Mesendoderm (in vitro differentiated cells): ENCODE data around the gene CLSTN1.
"Not testable (repeated sequence)": the region's sequence is repeated elsewhere in the genome, so short reads cannot be mapped to it uniquely, and the experiment has no call there.

Experiments used
- DNase-seq: peaks from one replicate; pipeline ENCODE4 v3.0.0; 2013
- H2AK5ac ChIP-seq: 2 replicates; pipeline ENCODE4 v1.6.1; 2013; ENCODE audit warnings: low read length, inconsistent platforms
- H2BK120ac ChIP-seq: 2 replicates; pipeline ENCODE4 v1.6.1; 2013; ENCODE audit warnings: low read depth, mild to moderate bottlenecking, low read length, moderate library complexity, mixed read lengths
- H2BK15ac ChIP-seq: replicated peaks from 2 replicates; pipeline ENCODE4 v1.6.1; 2013; ENCODE audit warnings: low read depth, mild to moderate bottlenecking, moderate library complexity
- H2BK5ac ChIP-seq: 2 replicates; pipeline ENCODE4 v1.6.1; 2013; ENCODE audit warnings: low read length, inconsistent platforms
- H3K18ac ChIP-seq: 2 replicates; pipeline ENCODE4 v1.6.1; 2013; ENCODE audit warnings: mild to moderate bottlenecking, low read length, mixed read lengths
- H3K23ac ChIP-seq: one replicate; pipeline ENCODE4 v1.6.1; 2013; ENCODE audit warnings: low read length
- H3K27ac ChIP-seq: 2 replicates; pipeline ENCODE4 v1.5.1; 2013; ENCODE audit warnings: low read depth, mild to moderate bottlenecking, inconsistent platforms, low read length, moderate library complexity
- H3K27me3 ChIP-seq: 2 replicates; pipeline ENCODE4 v1.6.1; 2013; ENCODE audit warnings: low read length, control low read depth, mild to moderate bottlenecking, inconsistent platforms; ENCODE audit not compliant: insufficient read depth, poor library complexity
- H3K36me3 ChIP-seq: 2 replicates; pipeline ENCODE4 v1.6.1; 2013; ENCODE audit warnings: low read length, inconsistent platforms; ENCODE audit not compliant: control insufficient read depth, insufficient read depth
- H3K4ac ChIP-seq: one replicate; pipeline ENCODE4 v1.6.1; 2013; ENCODE audit warnings: low read depth, mild to moderate bottlenecking, low read length, moderate library complexity
- H3K4me1 ChIP-seq: 2 replicates; pipeline ENCODE4 v1.6.1; 2013; ENCODE audit warnings: low read depth, low read length, inconsistent platforms; ENCODE audit not compliant: control insufficient read depth
- H3K4me2 ChIP-seq: 2 replicates; pipeline ENCODE4 v1.6.1; 2013; ENCODE audit warnings: low read length
- H3K4me3 ChIP-seq: 2 replicates; pipeline ENCODE4 v1.5.1; 2013; ENCODE audit warnings: mild to moderate bottlenecking, low read length
- H3K56ac ChIP-seq: one replicate; pipeline ENCODE4 v1.6.1; 2013; ENCODE audit warnings: low read length
- H3K79me1 ChIP-seq: 2 replicates; pipeline ENCODE4 v1.6.1; 2013; ENCODE audit warnings: low read length, inconsistent platforms
- H3K79me2 ChIP-seq: 2 replicates; pipeline ENCODE4 v1.6.1; 2013; ENCODE audit warnings: mild to moderate bottlenecking, low read length; ENCODE audit not compliant: control insufficient read depth, insufficient read depth
- H3K9ac ChIP-seq: 2 replicates; pipeline ENCODE4 v1.6.1; 2013; ENCODE audit warnings: low read length, inconsistent platforms
- H4K5ac ChIP-seq: one replicate; pipeline ENCODE4 v1.6.1; 2013; ENCODE audit warnings: low read length
- H4K8ac ChIP-seq: one replicate; pipeline ENCODE4 v1.6.1; 2013; ENCODE audit warnings: low read depth, mild to moderate bottlenecking, control low read depth, low read length, moderate library complexity
- WGBS: extraction: QIAGEN DNeasy Blood & Tissue Kit; methylation state at CpG from one replicate; pipeline ENCODE4 v1.1.7; 2013; ENCODE audit warnings: low lambda C conversion rate, missing lambda C conversion rate; ENCODE audit not compliant: insufficient coverage; ENCODE audit errors: extremely low coverage; 5-methylcytosine and 5-hydroxymethylcytosine counted together

The CLSTN1 gene

GRCh38 chr1:9789700-9790099 is 34.1 kb downstream of the CLSTN1 start:
- not testable (repeated sequence) for H3K23ac ChIP-seq, H4K8ac ChIP-seq, H3K56ac ChIP-seq, H3K36me3 ChIP-seq, H2BK5ac ChIP-seq, H3K9ac ChIP-seq, H3K18ac ChIP-seq, H2BK120ac ChIP-seq, H2BK15ac ChIP-seq, H3K4ac ChIP-seq, H3K27ac ChIP-seq, DNase-seq, H3K4me1 ChIP-seq, H3K27me3 ChIP-seq, H3K4me3 ChIP-seq, H4K5ac ChIP-seq, H2AK5ac ChIP-seq, H3K4me2 ChIP-seq
- no CpG with 5 or more reads among the region's 4 CpGs for WGBS
- peaks cover 16% of the 10 kb centered on the region for H3K79me1 ChIP-seq
- H3K79me2 ChIP-seq: peaks cover 32% of the 10 kb centered on the region

- no peaks in the 10 kb centered on the region for H3K27me3 ChIP-seq
- H3K4me3 ChIP-seq: no peak overlapping the region
- no peak overlapping the region for H2BK120ac ChIP-seq
- no peak overlapping the region for H2AK5ac ChIP-seq
- DNase-seq: no peak
- H2BK5ac ChIP-seq: no peak overlapping the region
- peaks cover 2% of the 10 kb centered on the region for H3K4me1 ChIP-seq
- no peak overlapping the region for H2BK15ac ChIP-seq
- H3K27ac ChIP-seq: no peak overlapping the region
- no peak overlapping the region for H3K56ac ChIP-seq
- H3K9ac ChIP-seq: no peak overlapping the region
- H4K8ac ChIP-seq: no peak overlapping the region
- WGBS: no CpG with 5 or more reads among the region's 8 CpGs
- H3K36me3 ChIP-seq: no peaks in the 10 kb centered on the region
- peaks cover 12% of the 10 kb centered on the region for H3K79me1 ChIP-seq
- peaks cover 23% of the 10 kb centered on the region for H3K79me2 ChIP-seq
- H4K5ac ChIP-seq: no peak overlapping the region
- H3K4ac ChIP-seq: no peak overlapping the region
- H3K18ac ChIP-seq: no peak overlapping the region
- no peak overlapping the region for H3K4me2 ChIP-seq
- no peak overlapping the region for H3K23ac ChIP-seq
These were observed 36.1 kb downstream of the CLSTN1 start for GRCh38 chr1:9787702-9788101.

- no peak overlapping the region for H4K5ac ChIP-seq
- no peak overlapping the region for H3K4ac ChIP-seq
- no peak overlapping the region for H3K27ac ChIP-seq
- no peak overlapping the region for H3K56ac ChIP-seq
- H4K8ac ChIP-seq: no peak overlapping the region
- peaks cover 6% of the 10 kb centered on the region for H3K79me1 ChIP-seq
- no peak overlapping the region for H3K23ac ChIP-seq
- H3K9ac ChIP-seq: no peak overlapping the region
- WGBS: no CpG with 5 or more reads among the region's 6 CpGs
- H2BK5ac ChIP-seq: no peak overlapping the region
- H3K27me3 ChIP-seq: no peaks in the 10 kb centered on the region
- H3K18ac ChIP-seq: no peak overlapping the region
- no peaks in the 10 kb centered on the region for H3K4me1 ChIP-seq
- no peak overlapping the region for H2BK120ac ChIP-seq
- no peak overlapping the region for H3K4me3 ChIP-seq
- H3K79me2 ChIP-seq: peaks cover 8% of the 10 kb centered on the region
- no peak overlapping the region for H3K4me2 ChIP-seq
- H2BK15ac ChIP-seq: no peak overlapping the region
- no peaks in the 10 kb centered on the region for H3K36me3 ChIP-seq
- H2AK5ac ChIP-seq: no peak overlapping the region
- DNase-seq: no peak
These were observed 38.4 kb downstream of the CLSTN1 start for GRCh38 chr1:9785406-9785805.

GRCh38 chr1:9784508-9785133 is 39.1 kb downstream of the CLSTN1 start:
- WGBS: no CpG with 5 or more reads among the region's 3 CpGs
- Histone ChIP-seq H3K4me3 (no peak overlapping the region), H3K4ac (no peak overlapping the region), H3K36me3 (no peaks in the 10 kb centered on the region), H2BK5ac (no peak overlapping the region), H3K4me1 (no peaks in the 10 kb centered on the region), H2BK15ac (no peak overlapping the region), H3K56ac (no peak overlapping the region), H2BK120ac (no peak overlapping the region), H3K18ac (no peak overlapping the region), H4K5ac (no peak overlapping the region), H3K79me1 (peaks cover 6% of the 10 kb centered on the region), H4K8ac (no peak overlapping the region), H3K9ac (no peak overlapping the region), H2AK5ac (no peak overlapping the region), H3K79me2 (peaks cover 8% of the 10 kb centered on the region), H3K4me2 (no peak overlapping the region), H3K27ac (no peak overlapping the region), H3K23ac (no peak overlapping the region), H3K27me3 (no peaks in the 10 kb centered on the region)
- peak; percentile 77 for DNase-seq

GRCh38 chr1:9782897-9783296 is 40.9 kb downstream of the CLSTN1 start:
- WGBS: no CpG with 5 or more reads among the region's 10 CpGs
- Histone ChIP-seq H3K4ac (no peak overlapping the region), H4K8ac (no peak overlapping the region), H3K9ac (no peak overlapping the region), H3K36me3 (no peaks in the 10 kb centered on the region), H3K4me2 (no peak overlapping the region), H3K56ac (no peak overlapping the region), H2BK15ac (no peak overlapping the region), H3K18ac (no peak overlapping the region), H3K4me1 (no peaks in the 10 kb centered on the region), H4K5ac (no peak overlapping the region), H2BK5ac (no peak overlapping the region), H3K27ac (no peak overlapping the region), H3K4me3 (no peak overlapping the region), H2AK5ac (no peak overlapping the region), H3K79me2 (peaks cover 4% of the 10 kb centered on the region), H3K79me1 (peaks cover 8% of the 10 kb centered on the region), H3K23ac (no peak overlapping the region), H2BK120ac (no peak overlapping the region), H3K27me3 (no peaks in the 10 kb centered on the region)
- DNase-seq: no peak

- no peaks in the 10 kb centered on the region for H3K27me3 ChIP-seq
- peaks cover 10% of the 10 kb centered on the region for H3K79me1 ChIP-seq
- no peak overlapping the region for H3K18ac ChIP-seq
- H3K36me3 ChIP-seq: no peaks in the 10 kb centered on the region
- H3K56ac ChIP-seq: no peak overlapping the region
- no peak overlapping the region for H4K8ac ChIP-seq
- no peak overlapping the region for H3K9ac ChIP-seq
- H3K4ac ChIP-seq: no peak overlapping the region
- no peak overlapping the region for H3K27ac ChIP-seq
- H2BK5ac ChIP-seq: no peak overlapping the region
- peaks cover 4% of the 10 kb centered on the region for H3K79me2 ChIP-seq
- no peak overlapping the region for H2AK5ac ChIP-seq
- DNase-seq: no peak
- H3K23ac ChIP-seq: no peak overlapping the region
- no peak overlapping the region for H3K4me2 ChIP-seq
- no peaks in the 10 kb centered on the region for H3K4me1 ChIP-seq
- WGBS: no CpG with 5 or more reads among the region's 4 CpGs
- no peak overlapping the region for H2BK15ac ChIP-seq
- H3K4me3 ChIP-seq: no peak overlapping the region
- no peak overlapping the region for H4K5ac ChIP-seq
- no peak overlapping the region for H2BK120ac ChIP-seq
These were observed 41.5 kb downstream of the CLSTN1 start for GRCh38 chr1:9782116-9782751.
